ENCODE measurements around the gene CALCR. TPM values are rescaled to one million over a fixed set of nuclear protein-coding genes. Genes with fewer than 3 reads are reported as not detected.

The CALCR gene
- total RNA-seq, 1 experiment from 2014 or later = 0.10 TPM

DNA sequence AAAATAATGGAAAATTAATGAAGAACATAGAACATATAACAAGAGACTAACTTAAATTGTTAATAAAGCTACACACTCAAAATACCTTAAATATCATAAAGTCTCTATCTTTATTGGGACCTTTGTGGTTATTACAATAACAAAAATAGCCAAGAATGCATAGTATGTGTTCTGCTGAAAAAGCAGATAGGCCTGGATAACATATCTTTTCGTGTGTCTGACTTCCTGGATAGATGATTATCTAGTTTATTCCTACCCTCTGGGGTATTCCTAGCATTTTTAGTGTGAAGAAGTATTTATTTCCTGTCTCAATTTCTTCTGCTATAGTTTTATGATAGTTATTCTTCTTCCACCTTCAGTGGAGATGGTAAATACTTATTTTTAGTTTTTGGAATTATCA is 36.5 kb downstream of the CALCR start:
- no peaks in the 10 kb centered on the region for H4K20me1 ChIP-seq (ENCODE audit: insufficient read depth)
- no peak for TF ChIP-seq FOSL1 (IDR thresholded peaks at IDR 0.05; ENCODE audit: low read depth)
- TF ChIP-seq POLR2A (IDR thresholded peaks at IDR 0.05; ENCODE audit: borderline replicate concordance, extremely low read depth, insufficient read depth, insufficient read length) = no peak
- TF ChIP-seq TCF7L2 (IDR thresholded peaks at IDR 0.05; ENCODE audit: borderline replicate concordance, extremely low read depth, insufficient read depth, insufficient read length) = no peak
- TF ChIP-seq ZNF274 (IDR thresholded peaks at IDR 0.05; ENCODE audit: low read depth, low read length) = no peak
- TF ChIP-seq CBX3 (IDR thresholded peaks at IDR 0.05; ENCODE audit: low read depth) = no peak
- TF ChIP-seq EZH2phosphoT487 (IDR thresholded peaks at IDR 0.05; ENCODE audit: borderline replicate concordance) = no peak
- TF ChIP-seq ELF1 (IDR thresholded peaks at IDR 0.05; ENCODE audit: borderline replicate concordance, low read depth) = no peak
- no peak for TF ChIP-seq RAD21 (IDR thresholded peaks at IDR 0.05; ENCODE audit: low read depth)
- TF ChIP-seq, protein P1, sequence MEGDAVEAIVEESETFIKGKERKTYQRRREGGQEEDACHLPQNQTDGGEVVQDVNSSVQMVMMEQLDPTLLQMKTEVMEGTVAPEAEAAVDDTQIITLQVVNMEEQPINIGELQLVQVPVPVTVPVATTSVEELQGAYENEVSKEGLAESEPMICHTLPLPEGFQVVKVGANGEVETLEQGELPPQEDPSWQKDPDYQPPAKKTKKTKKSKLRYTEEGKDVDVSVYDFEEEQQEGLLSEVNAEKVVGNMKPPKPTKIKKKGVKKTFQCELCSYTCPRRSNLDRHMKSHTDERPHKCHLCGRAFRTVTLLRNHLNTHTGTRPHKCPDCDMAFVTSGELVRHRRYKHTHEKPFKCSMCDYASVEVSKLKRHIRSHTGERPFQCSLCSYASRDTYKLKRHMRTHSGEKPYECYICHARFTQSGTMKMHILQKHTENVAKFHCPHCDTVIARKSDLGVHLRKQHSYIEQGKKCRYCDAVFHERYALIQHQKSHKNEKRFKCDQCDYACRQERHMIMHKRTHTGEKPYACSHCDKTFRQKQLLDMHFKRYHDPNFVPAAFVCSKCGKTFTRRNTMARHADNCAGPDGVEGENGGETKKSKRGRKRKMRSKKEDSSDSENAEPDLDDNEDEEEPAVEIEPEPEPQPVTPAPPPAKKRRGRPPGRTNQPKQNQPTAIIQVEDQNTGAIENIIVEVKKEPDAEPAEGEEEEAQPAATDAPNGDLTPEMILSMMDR (IDR thresholded peaks at IDR 0.05 in 2 of 3, conservative IDR thresholded peaks at IDR 0.05 in 1 of 3; ENCODE audit: borderline replicate concordance in 1 of 3, insufficient read depth in 1 of 3, low read depth in 2 of 3, low read length in 2 of 3) = no peak
- no peak overlapping the region for H3K9ac ChIP-seq (ENCODE audit: low read length)
- no peak overlapping the region for H2AFZ ChIP-seq (ENCODE audit: low read depth, low read length, poor library complexity, severe bottlenecking)
- ChIA-PET RAD21 (ENCODE audit: low non-redundant PET in 1 of 2, low total read pairs in 2 of 2, uncharacterized antibody in 2 of 2, unreplicated experiment in 2 of 2) (no interaction called here), CTCF (no interaction called here), POLR2A (no interaction called here)
- no peaks in the 10 kb centered on the region for H3K4me1 ChIP-seq (ENCODE audit: control insufficient read depth in 1 of 2, insufficient read depth in 2 of 2, low read length in 2 of 2)
- no peak overlapping the region for H3K4me2 ChIP-seq (ENCODE audit: low read length)
- no peaks in the 10 kb centered on the region for H3K9me2 ChIP-seq (ENCODE audit: insufficient read depth)
- no peaks in the 10 kb centered on the region for H3K79me2 ChIP-seq (ENCODE audit: insufficient read depth, low read length)
- BruUV-seq (replicated peaks) = no TSS peak
- H3K4me3 ChIP-seq (replicated peaks in 1 of 2; ENCODE audit: low read depth in 1 of 2, low read length in 2 of 2) = no peak overlapping the region
- intact Hi-C loops (cut with micrococcal nuclease) = no loop called here
- H3K9me3 ChIP-seq (ENCODE audit: control insufficient read depth in 1 of 2, insufficient read depth in 1 of 2, low read depth in 1 of 2, low read length in 2 of 2) = no peaks in the 10 kb centered on the region
- no peak overlapping the region for H3K27ac ChIP-seq (ENCODE audit: low read depth, low read length)
- DNase-seq (ENCODE audit: low read depth, low spot score) (no peak), ATAC-seq (no peak)
- H3K36me3 ChIP-seq (ENCODE audit: control insufficient read depth in 1 of 2, insufficient read depth in 2 of 2, low read length in 2 of 2) = no peaks in the 10 kb centered on the region
- no peaks in the 10 kb centered on the region for H3K27me3 ChIP-seq (ENCODE audit: insufficient read depth, low read length)

DNA sequence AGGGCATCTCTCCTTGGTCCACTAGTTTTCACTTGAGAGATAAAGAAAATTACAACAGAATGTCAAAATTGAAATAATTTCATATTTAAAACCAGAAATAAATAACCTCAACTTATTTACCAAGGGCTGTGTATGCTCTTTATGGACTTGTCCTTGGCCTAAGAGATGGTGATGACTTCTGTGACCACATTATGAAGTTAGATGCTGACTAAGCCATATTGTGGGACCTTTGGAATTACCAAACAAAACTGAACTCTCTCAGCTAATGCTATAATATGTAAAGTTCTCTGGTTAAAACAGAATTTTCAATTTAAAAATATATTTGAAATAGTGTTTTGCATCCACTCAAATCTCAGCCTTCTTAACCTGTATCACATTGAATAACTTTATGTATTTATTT is 38.9 kb downstream of the CALCR start:
- BruUV-seq (replicated peaks) = no TSS peak
- H3K79me2 ChIP-seq (ENCODE audit: insufficient read depth, low read length) = no peaks in the 10 kb centered on the region
- no peak overlapping the region for H2AFZ ChIP-seq (ENCODE audit: low read depth, low read length, poor library complexity, severe bottlenecking)
- RAD21 ChIA-PET (ENCODE audit: low non-redundant PET in 1 of 2, low total read pairs in 2 of 2, uncharacterized antibody in 2 of 2, unreplicated experiment in 2 of 2) = no interaction called here
- H3K9me2 ChIP-seq (ENCODE audit: insufficient read depth) = no peaks in the 10 kb centered on the region
- no peak overlapping the region for H3K4me3 ChIP-seq (replicated peaks in 1 of 2; ENCODE audit: low read depth in 1 of 2, low read length in 2 of 2)
- intact Hi-C loops (cut with micrococcal nuclease) = no loop called here
- CTCF ChIA-PET = no interaction called here
- POLR2A ChIA-PET = no interaction called here
- ATAC-seq (no peak), DNase-seq (ENCODE audit: low read depth, low spot score) (no peak)
- no peaks in the 10 kb centered on the region for H4K20me1 ChIP-seq (ENCODE audit: insufficient read depth)
- H3K4me1 ChIP-seq (ENCODE audit: control insufficient read depth in 1 of 2, insufficient read depth in 2 of 2, low read length in 2 of 2) = no peaks in the 10 kb centered on the region
- no peaks in the 10 kb centered on the region for H3K36me3 ChIP-seq (ENCODE audit: control insufficient read depth in 1 of 2, insufficient read depth in 2 of 2, low read length in 2 of 2)
- no peaks in the 10 kb centered on the region for H3K9me3 ChIP-seq (ENCODE audit: control insufficient read depth in 1 of 2, insufficient read depth in 1 of 2, low read depth in 1 of 2, low read length in 2 of 2)
- H3K27me3 ChIP-seq (ENCODE audit: insufficient read depth, low read length) = no peaks in the 10 kb centered on the region
- H3K9ac ChIP-seq (ENCODE audit: low read length) = no peak overlapping the region
- H3K4me2 ChIP-seq (ENCODE audit: low read length) = no peak overlapping the region
- H3K27ac ChIP-seq (ENCODE audit: low read depth, low read length) = no peak overlapping the region
- no peak for TF ChIP-seq EZH2phosphoT487 (IDR thresholded peaks at IDR 0.05; ENCODE audit: borderline replicate concordance)
- TF ChIP-seq, protein P2, sequence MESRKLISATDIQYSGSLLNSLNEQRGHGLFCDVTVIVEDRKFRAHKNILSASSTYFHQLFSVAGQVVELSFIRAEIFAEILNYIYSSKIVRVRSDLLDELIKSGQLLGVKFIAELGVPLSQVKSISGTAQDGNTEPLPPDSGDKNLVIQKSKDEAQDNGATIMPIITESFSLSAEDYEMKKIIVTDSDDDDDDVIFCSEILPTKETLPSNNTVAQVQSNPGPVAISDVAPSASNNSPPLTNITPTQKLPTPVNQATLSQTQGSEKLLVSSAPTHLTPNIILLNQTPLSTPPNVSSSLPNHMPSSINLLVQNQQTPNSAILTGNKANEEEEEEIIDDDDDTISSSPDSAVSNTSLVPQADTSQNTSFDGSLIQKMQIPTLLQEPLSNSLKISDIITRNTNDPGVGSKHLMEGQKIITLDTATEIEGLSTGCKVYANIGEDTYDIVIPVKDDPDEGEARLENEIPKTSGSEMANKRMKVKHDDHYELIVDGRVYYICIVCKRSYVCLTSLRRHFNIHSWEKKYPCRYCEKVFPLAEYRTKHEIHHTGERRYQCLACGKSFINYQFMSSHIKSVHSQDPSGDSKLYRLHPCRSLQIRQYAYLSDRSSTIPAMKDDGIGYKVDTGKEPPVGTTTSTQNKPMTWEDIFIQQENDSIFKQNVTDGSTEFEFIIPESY (IDR thresholded peaks at IDR 0.05; ENCODE audit: extremely low read depth, insufficient replicate concordance, low read length) = no peak
- no peak for TF ChIP-seq POLR2A (IDR thresholded peaks at IDR 0.05; ENCODE audit: borderline replicate concordance, extremely low read depth, insufficient read depth, insufficient read length)
- TF ChIP-seq CBX3 (IDR thresholded peaks at IDR 0.05; ENCODE audit: low read depth) = no peak
- TF ChIP-seq CEBPB (IDR thresholded peaks at IDR 0.05; ENCODE audit: low read depth) = no peak
- TF ChIP-seq, protein P3, sequence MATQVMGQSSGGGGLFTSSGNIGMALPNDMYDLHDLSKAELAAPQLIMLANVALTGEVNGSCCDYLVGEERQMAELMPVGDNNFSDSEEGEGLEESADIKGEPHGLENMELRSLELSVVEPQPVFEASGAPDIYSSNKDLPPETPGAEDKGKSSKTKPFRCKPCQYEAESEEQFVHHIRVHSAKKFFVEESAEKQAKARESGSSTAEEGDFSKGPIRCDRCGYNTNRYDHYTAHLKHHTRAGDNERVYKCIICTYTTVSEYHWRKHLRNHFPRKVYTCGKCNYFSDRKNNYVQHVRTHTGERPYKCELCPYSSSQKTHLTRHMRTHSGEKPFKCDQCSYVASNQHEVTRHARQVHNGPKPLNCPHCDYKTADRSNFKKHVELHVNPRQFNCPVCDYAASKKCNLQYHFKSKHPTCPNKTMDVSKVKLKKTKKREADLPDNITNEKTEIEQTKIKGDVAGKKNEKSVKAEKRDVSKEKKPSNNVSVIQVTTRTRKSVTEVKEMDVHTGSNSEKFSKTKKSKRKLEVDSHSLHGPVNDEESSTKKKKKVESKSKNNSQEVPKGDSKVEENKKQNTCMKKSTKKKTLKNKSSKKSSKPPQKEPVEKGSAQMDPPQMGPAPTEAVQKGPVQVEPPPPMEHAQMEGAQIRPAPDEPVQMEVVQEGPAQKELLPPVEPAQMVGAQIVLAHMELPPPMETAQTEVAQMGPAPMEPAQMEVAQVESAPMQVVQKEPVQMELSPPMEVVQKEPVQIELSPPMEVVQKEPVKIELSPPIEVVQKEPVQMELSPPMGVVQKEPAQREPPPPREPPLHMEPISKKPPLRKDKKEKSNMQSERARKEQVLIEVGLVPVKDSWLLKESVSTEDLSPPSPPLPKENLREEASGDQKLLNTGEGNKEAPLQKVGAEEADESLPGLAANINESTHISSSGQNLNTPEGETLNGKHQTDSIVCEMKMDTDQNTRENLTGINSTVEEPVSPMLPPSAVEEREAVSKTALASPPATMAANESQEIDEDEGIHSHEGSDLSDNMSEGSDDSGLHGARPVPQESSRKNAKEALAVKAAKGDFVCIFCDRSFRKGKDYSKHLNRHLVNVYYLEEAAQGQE (IDR thresholded peaks at IDR 0.05; ENCODE audit: low read depth) = no peak
- no peak for TF ChIP-seq SP1 (IDR thresholded peaks at IDR 0.05; ENCODE audit: low read depth)
